Neural progenitor cell (in vitro differentiated cells): Measurements from ENCODE around the gene FRG2C.

ENCODE experiments used
- EZH2 ChIP-seq: fragments of 200-600 bp; sonication (generic); IDR thresholded peaks from 2 replicates; pipeline ENCODE4 v1.6.1; 2017; ENCODE audit warnings: antibody characterized with exemption, mild to moderate bottlenecking, moderate library complexity
- TF ChIP-seq, protein P1 (sequence below): fragments of 200-600 bp; sonication (generic); IDR thresholded peaks from 2 replicates; pipeline ENCODE4 v1.5.1; 2017; ENCODE audit warnings: antibody characterized with exemption, mild to moderate bottlenecking

DNA sequence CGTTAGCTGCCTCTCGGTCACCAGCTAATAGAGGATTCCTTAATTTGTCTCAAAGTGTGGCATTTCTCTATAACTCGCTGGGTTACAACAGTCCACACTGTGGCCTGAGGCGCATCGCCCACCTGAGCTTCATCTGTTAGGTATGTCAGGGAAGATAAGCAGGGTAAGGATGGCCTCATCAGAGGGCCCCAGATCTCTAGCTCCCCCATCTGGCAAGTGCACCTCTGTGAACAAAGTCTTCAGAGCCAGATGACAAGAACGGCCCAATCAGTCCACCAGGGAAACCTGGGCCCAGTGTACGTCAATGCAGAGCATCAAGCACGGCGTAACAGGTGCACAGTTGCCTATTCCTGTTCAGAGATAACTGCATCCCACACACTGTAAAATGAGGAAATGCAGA lies 23.2 kb downstream of the FRG2C start:
- TF ChIP-seq, protein P1, sequence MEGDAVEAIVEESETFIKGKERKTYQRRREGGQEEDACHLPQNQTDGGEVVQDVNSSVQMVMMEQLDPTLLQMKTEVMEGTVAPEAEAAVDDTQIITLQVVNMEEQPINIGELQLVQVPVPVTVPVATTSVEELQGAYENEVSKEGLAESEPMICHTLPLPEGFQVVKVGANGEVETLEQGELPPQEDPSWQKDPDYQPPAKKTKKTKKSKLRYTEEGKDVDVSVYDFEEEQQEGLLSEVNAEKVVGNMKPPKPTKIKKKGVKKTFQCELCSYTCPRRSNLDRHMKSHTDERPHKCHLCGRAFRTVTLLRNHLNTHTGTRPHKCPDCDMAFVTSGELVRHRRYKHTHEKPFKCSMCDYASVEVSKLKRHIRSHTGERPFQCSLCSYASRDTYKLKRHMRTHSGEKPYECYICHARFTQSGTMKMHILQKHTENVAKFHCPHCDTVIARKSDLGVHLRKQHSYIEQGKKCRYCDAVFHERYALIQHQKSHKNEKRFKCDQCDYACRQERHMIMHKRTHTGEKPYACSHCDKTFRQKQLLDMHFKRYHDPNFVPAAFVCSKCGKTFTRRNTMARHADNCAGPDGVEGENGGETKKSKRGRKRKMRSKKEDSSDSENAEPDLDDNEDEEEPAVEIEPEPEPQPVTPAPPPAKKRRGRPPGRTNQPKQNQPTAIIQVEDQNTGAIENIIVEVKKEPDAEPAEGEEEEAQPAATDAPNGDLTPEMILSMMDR, result no peak
- no peak for TF ChIP-seq EZH2
